ENCODE data around the gene CCDC167. TPM values are rescaled to one million over a fixed set of nuclear protein-coding genes. Genes with fewer than 3 reads are reported as not detected.
"Not testable (repeated sequence)": the region's sequence is repeated elsewhere in the genome, so short reads cannot be mapped to it uniquely, and the experiment has no call there.

The CCDC167 gene
- total RNA-seq, 1 experiment from 2014 or later, result 32.3 TPM

DNA sequence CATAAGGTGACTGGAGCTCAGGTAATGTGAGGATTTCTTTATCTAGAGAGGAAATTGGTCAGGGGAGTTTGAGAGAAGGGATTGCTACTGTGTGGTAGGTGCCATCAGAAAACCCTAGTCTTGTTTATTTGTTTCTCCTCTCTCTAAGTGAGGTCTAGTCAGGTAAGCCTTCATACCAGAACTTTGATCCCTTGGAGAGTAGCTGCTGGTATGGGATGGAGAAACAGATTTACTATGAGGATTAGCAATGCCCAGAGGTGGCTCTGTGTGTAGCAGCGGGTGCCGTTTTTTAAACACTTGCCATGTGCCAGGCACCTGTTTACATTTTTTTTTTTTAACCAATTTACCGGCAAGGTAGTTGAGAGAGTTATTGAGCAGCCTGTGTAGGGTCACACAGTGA is 47.2 kb downstream of the CCDC167 start:
- Mint-ChIP-seq H3K4me1 (ENCODE audit: low read depth, unreplicated experiment) (no peaks in the 10 kb centered on the region), H3K4me3 (ENCODE audit: unreplicated experiment) (no peak overlapping the region), H3K36me3 (ENCODE audit: insufficient read depth, unreplicated experiment) (peaks cover 26% of the 10 kb centered on the region), H3K27ac (ENCODE audit: unreplicated experiment) (no peak overlapping the region), H3K9me3 (ENCODE audit: unreplicated experiment) (no peaks in the 10 kb centered on the region), H3K27me3 (ENCODE audit: insufficient read depth, unreplicated experiment) (no peaks in the 10 kb centered on the region)
- Histone ChIP-seq H3K27me3 (replicated peaks; ENCODE audit: control insufficient read depth, insufficient read depth, low read length) (no peaks in the 10 kb centered on the region), H3K4me3 (ENCODE audit: low read depth, low read length) (no peak overlapping the region), H3K36me3 (ENCODE audit: control insufficient read depth, insufficient read depth, low read length) (no peaks in the 10 kb centered on the region; the same call in none of the 2 replicates), H3K4me1 (no peaks in the 10 kb centered on the region), H3K9me3 (no peaks in the 10 kb centered on the region)
- POLR2A ChIA-PET, result interaction anchor here (0.7 kb wide), 1 partner anchor 791 kb away, joined by 4 read pairs; no protein-coding TSS in a partner anchor
- CTCF ChIA-PET, result no interaction called here
- TF ChIP-seq, protein P1, sequence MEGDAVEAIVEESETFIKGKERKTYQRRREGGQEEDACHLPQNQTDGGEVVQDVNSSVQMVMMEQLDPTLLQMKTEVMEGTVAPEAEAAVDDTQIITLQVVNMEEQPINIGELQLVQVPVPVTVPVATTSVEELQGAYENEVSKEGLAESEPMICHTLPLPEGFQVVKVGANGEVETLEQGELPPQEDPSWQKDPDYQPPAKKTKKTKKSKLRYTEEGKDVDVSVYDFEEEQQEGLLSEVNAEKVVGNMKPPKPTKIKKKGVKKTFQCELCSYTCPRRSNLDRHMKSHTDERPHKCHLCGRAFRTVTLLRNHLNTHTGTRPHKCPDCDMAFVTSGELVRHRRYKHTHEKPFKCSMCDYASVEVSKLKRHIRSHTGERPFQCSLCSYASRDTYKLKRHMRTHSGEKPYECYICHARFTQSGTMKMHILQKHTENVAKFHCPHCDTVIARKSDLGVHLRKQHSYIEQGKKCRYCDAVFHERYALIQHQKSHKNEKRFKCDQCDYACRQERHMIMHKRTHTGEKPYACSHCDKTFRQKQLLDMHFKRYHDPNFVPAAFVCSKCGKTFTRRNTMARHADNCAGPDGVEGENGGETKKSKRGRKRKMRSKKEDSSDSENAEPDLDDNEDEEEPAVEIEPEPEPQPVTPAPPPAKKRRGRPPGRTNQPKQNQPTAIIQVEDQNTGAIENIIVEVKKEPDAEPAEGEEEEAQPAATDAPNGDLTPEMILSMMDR (IDR thresholded peaks at IDR 0.05; ENCODE audit: insufficient read depth in 1 of 2, low read depth in 1 of 2, low read length in 1 of 2, severe bottlenecking in 1 of 2, unreplicated experiment in 1 of 2), result no peak
- no peak for DNase-seq
- BruUV-seq (replicated peaks), result no TSS peak
- intact Hi-C loops (cut with micrococcal nuclease; ENCODE audit: unreplicated experiment), result no loop called here

DNA sequence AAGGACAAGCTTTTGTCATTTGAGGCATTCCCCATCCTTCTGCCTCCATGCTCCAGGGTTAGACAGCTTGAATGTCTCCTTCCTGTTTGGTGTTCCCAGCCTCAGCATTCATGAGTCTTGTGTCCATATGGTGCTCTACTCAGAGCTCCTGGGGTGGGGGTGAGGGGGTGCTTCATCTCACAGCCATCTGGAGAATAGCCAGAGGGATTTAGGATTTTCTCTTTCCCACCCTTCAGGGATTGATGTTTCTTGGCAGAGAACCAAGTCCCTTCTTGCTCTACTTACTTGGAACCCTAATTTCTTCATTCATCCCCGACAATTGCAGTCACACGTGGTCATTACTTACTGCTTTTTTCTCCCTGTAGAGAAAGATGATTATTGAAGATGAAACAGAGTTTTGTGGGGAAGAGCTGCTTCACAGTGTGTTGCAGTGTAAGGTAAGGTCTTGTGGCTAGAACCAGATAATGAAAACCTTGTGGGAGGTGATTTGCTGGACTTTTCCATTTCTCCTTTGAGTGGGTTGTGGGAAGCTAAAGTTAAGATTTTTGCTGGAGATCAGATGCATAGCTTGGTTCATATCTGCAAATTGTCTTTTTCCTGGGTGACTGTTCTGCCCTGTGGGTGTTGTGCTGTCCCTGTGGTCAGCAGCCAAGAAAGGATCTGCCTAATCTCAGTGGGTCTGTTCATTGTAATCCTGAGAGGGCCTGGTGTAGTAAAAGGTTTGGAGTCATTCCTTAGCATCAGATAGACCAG is 48.1 kb downstream of the CCDC167 start:
- ChIA-PET CTCF (no interaction called here), POLR2A (no interaction called here)
- H3K9me3 Mint-ChIP-seq (ENCODE audit: unreplicated experiment), result no peaks in the 10 kb centered on the region
- H3K36me3 ChIP-seq (ENCODE audit: control insufficient read depth, insufficient read depth, low read length), result no peaks in the 10 kb centered on the region; the same call in none of the 2 replicates
- no TSS peak for BruUV-seq (replicated peaks)
- no peak overlapping the region for H3K4me3 ChIP-seq (ENCODE audit: low read depth, low read length)
- no peaks in the 10 kb centered on the region for H3K4me1 Mint-ChIP-seq (ENCODE audit: low read depth, unreplicated experiment)
- no peak overlapping the region for H3K27ac Mint-ChIP-seq (ENCODE audit: unreplicated experiment)
- peaks cover 25% of the 10 kb centered on the region for H3K36me3 Mint-ChIP-seq (ENCODE audit: insufficient read depth, unreplicated experiment)
- H3K27me3 ChIP-seq (replicated peaks; ENCODE audit: control insufficient read depth, insufficient read depth, low read length), result no peaks in the 10 kb centered on the region
- no peaks in the 10 kb centered on the region for H3K27me3 Mint-ChIP-seq (ENCODE audit: insufficient read depth, unreplicated experiment)
- intact Hi-C loops (cut with micrococcal nuclease; ENCODE audit: unreplicated experiment), result no loop called here
- no peaks in the 10 kb centered on the region for H3K9me3 ChIP-seq
- DNase-seq, result no peak
- H3K4me1 ChIP-seq, result no peaks in the 10 kb centered on the region
- H3K4me3 Mint-ChIP-seq (ENCODE audit: unreplicated experiment), result no peak overlapping the region
- TF ChIP-seq, protein P1 (IDR thresholded peaks at IDR 0.05; ENCODE audit: insufficient read depth in 1 of 2, low read depth in 1 of 2, low read length in 1 of 2, severe bottlenecking in 1 of 2, unreplicated experiment in 1 of 2), result no peak

DNA sequence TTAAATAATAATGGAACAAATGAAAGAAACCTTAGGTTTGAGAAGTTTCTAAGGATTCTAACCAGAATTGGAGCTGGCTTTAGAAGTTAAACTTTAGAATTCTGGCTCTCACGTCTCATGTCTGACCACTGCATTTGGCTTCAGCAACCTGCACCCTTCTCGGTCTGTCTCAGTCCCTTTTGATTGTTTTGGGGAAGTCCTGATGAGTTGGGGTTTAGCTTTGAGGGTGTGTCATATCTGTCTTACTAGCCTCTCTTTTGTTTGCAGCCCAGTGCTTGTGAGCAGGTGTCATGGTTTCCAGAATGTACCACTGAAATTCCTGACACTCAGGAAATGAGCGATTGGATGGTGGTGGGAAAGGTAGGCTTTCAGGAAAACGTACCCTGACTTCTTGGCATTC is 49.7 kb downstream of the CCDC167 start:
- Mint-ChIP-seq H3K27me3 (ENCODE audit: insufficient read depth, unreplicated experiment) (no peaks in the 10 kb centered on the region), H3K4me1 (ENCODE audit: low read depth, unreplicated experiment) (no peaks in the 10 kb centered on the region), H3K4me3 (ENCODE audit: unreplicated experiment) (no peak overlapping the region), H3K36me3 (ENCODE audit: insufficient read depth, unreplicated experiment) (peaks cover 31% of the 10 kb centered on the region), H3K9me3 (ENCODE audit: unreplicated experiment) (no peaks in the 10 kb centered on the region), H3K27ac (ENCODE audit: unreplicated experiment) (no peak overlapping the region)
- H3K4me3 ChIP-seq (ENCODE audit: low read depth, low read length), result no peak overlapping the region
- H3K27me3 ChIP-seq (replicated peaks; ENCODE audit: control insufficient read depth, insufficient read depth, low read length), result no peaks in the 10 kb centered on the region
- TF ChIP-seq, protein P1 (IDR thresholded peaks at IDR 0.05; ENCODE audit: insufficient read depth in 1 of 2, low read depth in 1 of 2, low read length in 1 of 2, severe bottlenecking in 1 of 2, unreplicated experiment in 1 of 2), result no peak
- ChIA-PET POLR2A (no interaction called here), CTCF (no interaction called here)
- H3K36me3 ChIP-seq (ENCODE audit: control insufficient read depth, insufficient read depth, low read length), result no peaks in the 10 kb centered on the region; the same call in none of the 2 replicates
- no peak for DNase-seq
- intact Hi-C loops (cut with micrococcal nuclease; ENCODE audit: unreplicated experiment), result no loop called here
- BruUV-seq (replicated peaks), result no TSS peak
- H3K9me3 ChIP-seq, result no peaks in the 10 kb centered on the region
- no peaks in the 10 kb centered on the region for H3K4me1 ChIP-seq

DNA sequence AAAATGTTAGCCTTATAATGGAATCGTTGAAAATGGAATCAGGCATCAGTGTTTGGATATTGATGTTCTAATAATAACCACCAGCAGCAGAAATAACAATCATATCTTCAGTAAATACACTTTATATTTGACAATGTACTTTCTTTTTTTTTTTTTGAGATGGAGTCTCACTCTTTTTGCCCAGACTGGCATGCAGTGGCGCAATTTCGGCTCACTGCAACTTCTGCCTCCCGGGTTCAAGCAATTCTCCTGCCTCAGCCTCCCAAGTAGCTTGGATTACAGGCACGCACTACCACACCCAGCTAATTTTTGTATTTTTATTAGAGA is 56.5 kb downstream of the CCDC167 start:
- BruUV-seq (replicated peaks); H3K4me1 Mint-ChIP-seq (ENCODE audit: low read depth, unreplicated experiment); H3K27me3 ChIP-seq (replicated peaks; ENCODE audit: control insufficient read depth, insufficient read depth, low read length); H3K4me3 ChIP-seq (ENCODE audit: low read depth, low read length); CTCF ChIA-PET; H3K9me3 ChIP-seq; H3K4me1 ChIP-seq; H3K36me3 ChIP-seq (ENCODE audit: control insufficient read depth, insufficient read depth, low read length); DNase-seq; intact Hi-C loops (cut with micrococcal nuclease; ENCODE audit: unreplicated experiment); H3K9me3 Mint-ChIP-seq (ENCODE audit: unreplicated experiment); H3K27ac Mint-ChIP-seq (ENCODE audit: unreplicated experiment); POLR2A ChIA-PET; H3K4me3 Mint-ChIP-seq (ENCODE audit: unreplicated experiment); H3K27me3 Mint-ChIP-seq (ENCODE audit: insufficient read depth, unreplicated experiment): not testable (repeated sequence)
- H3K36me3 Mint-ChIP-seq (ENCODE audit: insufficient read depth, unreplicated experiment), result peaks cover 23% of the 10 kb centered on the region

Data from Caco-2 (cell line).